ENCODE measurements around the gene CPAMD8.

The CPAMD8 gene

DNA sequence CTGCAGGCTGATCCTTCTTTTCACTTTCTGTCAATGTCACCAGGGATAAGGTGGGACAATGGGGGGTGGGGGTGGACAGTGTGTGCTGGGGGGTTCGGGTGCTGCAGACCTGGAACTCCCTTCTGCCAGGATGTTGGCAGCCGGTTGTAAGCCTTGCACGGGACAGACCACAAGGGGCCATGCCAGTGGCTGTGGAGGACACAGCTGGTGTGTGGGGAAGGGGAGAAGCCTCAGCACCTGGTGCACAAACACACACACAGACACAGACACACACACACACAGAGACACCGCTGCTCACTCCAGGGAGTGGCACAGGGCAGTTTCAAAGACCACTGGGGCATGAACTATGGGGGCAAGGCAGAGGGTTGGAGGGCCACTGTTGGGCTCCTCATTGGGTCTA is 134.2 kb downstream of the CPAMD8 start:
- H3K27me3 ChIP-seq (ENCODE audit: insufficient read depth, insufficient read length) = peaks cover 4% of the 10 kb centered on the region
- peaks cover 13% of the 10 kb centered on the region for H3K4me1 ChIP-seq (ENCODE audit: insufficient read depth, insufficient read length)
- H3K9ac ChIP-seq (ENCODE audit: insufficient read length, low read depth) = no peak overlapping the region
- no peak for TF ChIP-seq YY1 (IDR thresholded peaks at IDR 0.05; ENCODE audit: insufficient read depth, insufficient read length)
- no peak for TF ChIP-seq SUZ12 (IDR thresholded peaks at IDR 0.05; ENCODE audit: extremely low read depth, insufficient read depth, insufficient read length)
- no peak for TF ChIP-seq ZNF274 (IDR thresholded peaks at IDR 0.05; ENCODE audit: low read depth, low read length)
- no peak overlapping the region for H3K4me3 ChIP-seq (ENCODE audit: insufficient read length, low read depth)
- no peaks in the 10 kb centered on the region for H3K9me3 ChIP-seq (ENCODE audit: insufficient read depth, low read length)
- H3K36me3 ChIP-seq (ENCODE audit: insufficient read depth, insufficient read length, low read length) = no peaks in the 10 kb centered on the region
- DNase-seq (ENCODE audit: low read depth, low spot score) = no peak

DNA sequence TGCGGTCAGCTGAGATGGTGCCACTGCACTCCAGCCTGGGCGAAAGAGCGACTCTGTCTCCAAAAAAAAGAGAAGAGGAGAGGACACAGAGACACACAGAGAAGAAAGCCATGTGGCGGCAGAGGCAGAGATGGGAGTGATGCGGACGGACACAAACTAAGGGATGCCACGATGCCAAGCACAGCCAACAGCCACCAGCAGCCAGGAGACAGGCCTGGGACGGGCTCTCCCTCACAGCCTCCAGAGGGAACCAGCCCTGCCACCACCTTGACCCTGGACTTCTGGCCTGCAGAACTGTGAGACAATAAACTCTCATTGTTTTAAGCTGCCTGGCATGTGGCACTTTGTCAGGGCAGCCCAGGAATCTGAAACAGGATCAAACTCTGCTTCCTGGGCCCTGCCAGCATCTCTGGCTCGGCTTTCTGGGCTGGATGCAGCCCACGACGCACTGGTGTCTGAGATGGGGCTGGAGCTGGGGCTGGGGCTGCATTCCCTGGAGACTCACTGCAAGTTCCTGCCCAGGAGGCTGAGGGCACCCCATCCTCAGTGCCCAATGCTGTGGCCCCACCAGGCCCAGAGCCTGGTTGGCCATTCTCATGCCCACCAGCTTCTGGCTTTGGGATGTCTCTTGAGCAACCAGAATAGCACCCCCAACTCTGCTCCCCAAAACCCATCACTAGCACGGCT is 134.8 kb downstream of the CPAMD8 start:
- no peak overlapping the region for H3K4me3 ChIP-seq (ENCODE audit: insufficient read length, low read depth)
- peaks cover 16% of the 10 kb centered on the region for H3K4me1 ChIP-seq (ENCODE audit: insufficient read depth, insufficient read length)

DNA sequence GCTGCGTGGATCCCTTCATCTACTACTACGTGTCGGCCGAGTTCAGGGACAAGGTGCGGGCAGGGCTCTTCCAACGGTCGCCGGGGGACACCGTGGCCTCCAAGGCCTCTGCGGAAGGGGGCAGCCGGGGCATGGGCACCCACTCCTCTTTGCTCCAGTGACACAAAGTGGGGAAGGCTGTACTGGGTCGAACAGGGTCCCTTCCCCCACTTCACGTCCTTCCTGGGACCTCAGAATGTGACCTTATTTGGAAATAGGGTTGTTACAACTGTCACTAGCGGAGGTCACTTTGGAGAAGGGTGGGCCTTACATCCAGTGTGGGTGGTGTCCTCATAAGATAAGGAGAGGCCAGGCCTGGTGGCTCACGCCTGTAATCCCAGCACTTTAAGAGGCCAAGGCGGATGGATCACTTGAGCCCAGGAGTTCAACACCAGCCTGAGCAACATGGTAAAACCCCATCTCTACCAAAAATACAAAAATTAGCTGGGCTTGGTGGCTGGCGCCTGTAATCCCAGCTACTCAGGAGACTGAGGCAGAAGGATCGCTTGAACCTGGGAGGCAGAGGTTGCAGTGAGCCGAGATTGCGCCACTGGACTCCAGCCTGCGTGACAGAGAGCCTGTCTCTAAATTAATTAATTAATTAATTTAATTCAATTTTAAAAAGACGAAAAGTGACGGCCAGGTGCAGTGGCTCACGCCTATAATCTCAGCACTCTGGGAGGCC is 136.0 kb downstream of the CPAMD8 start:
- Histone ChIP-seq H3K9ac (ENCODE audit: insufficient read length, low read depth) (no peak overlapping the region), H3K27me3 (ENCODE audit: insufficient read depth, insufficient read length) (peaks cover 2% of the 10 kb centered on the region), H3K4me1 (ENCODE audit: insufficient read depth, insufficient read length) (peaks cover 13% of the 10 kb centered on the region), H3K9me3 (ENCODE audit: insufficient read depth, low read length) (no peaks in the 10 kb centered on the region), H3K36me3 (ENCODE audit: insufficient read depth, insufficient read length, low read length) (no peaks in the 10 kb centered on the region), H3K4me3 (ENCODE audit: insufficient read length, low read depth) (no peak overlapping the region)
- no peak for DNase-seq (ENCODE audit: low read depth, low spot score)
- TF ChIP-seq YY1 (IDR thresholded peaks at IDR 0.05; ENCODE audit: insufficient read depth, insufficient read length) (no peak), SUZ12 (IDR thresholded peaks at IDR 0.05; ENCODE audit: extremely low read depth, insufficient read depth, insufficient read length) (no peak), ZNF274 (IDR thresholded peaks at IDR 0.05; ENCODE audit: low read depth, low read length) (no peak)

More for the DNA sequence above, 134.8 kb downstream of the CPAMD8 start:
- H3K27me3 ChIP-seq (ENCODE audit: insufficient read depth, insufficient read length) = peaks cover 4% of the 10 kb centered on the region
- H3K36me3 ChIP-seq (ENCODE audit: insufficient read depth, insufficient read length, low read length) = no peaks in the 10 kb centered on the region
- no peaks in the 10 kb centered on the region for H3K9me3 ChIP-seq (ENCODE audit: insufficient read depth, low read length)
- TF ChIP-seq YY1 (IDR thresholded peaks at IDR 0.05; ENCODE audit: insufficient read depth, insufficient read length) = no peak
- no peak for TF ChIP-seq SUZ12 (IDR thresholded peaks at IDR 0.05; ENCODE audit: extremely low read depth, insufficient read depth, insufficient read length)
- no peak for TF ChIP-seq ZNF274 (IDR thresholded peaks at IDR 0.05; ENCODE audit: low read depth, low read length)
- H3K9ac ChIP-seq (ENCODE audit: insufficient read length, low read depth) = peak overlapping the region; percentile 3
- DNase-seq (ENCODE audit: low read depth, low spot score) = no peak

GRCh38 chr19:16889883-16890460 is 136.6 kb downstream of the CPAMD8 start:
- Histone ChIP-seq H3K4me3 (ENCODE audit: insufficient read length, low read depth) (no peak overlapping the region), H3K4me1 (ENCODE audit: insufficient read depth, insufficient read length) (peaks cover 13% of the 10 kb centered on the region)

DNA sequence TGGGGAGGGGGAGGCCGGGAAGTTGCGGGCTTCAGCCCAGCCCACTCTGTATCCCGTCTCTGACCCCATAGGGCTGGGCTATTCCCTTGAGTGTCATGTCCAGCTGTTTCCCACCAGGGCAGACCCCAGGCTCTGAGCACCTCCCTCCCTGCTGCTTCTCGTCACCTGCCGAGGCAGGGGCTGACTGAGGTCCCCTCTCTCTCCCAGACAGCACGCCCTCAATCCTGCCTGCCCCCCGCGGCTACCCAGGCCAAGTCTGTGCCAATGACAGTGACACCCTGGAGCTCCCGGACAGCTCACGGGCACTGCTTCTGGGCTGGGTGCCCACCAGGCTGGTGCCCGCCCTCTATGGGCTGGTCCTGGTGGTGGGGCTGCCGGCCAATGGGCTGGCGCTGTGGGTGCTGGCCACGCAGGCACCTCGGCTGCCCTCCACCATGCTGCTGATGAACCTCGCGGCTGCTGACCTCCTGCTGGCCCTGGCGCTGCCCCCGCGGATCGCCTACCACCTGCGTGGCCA is 137.2 kb downstream of the CPAMD8 start:
- Histone ChIP-seq H3K4me1 (ENCODE audit: insufficient read depth, insufficient read length) (peaks cover 12% of the 10 kb centered on the region), H3K9me3 (ENCODE audit: insufficient read depth, low read length) (no peaks in the 10 kb centered on the region), H3K9ac (ENCODE audit: insufficient read length, low read depth) (no peak overlapping the region), H3K4me3 (ENCODE audit: insufficient read length, low read depth) (no peak overlapping the region), H3K36me3 (ENCODE audit: insufficient read depth, insufficient read length, low read length) (no peaks in the 10 kb centered on the region), H3K27me3 (ENCODE audit: insufficient read depth, insufficient read length) (no peaks in the 10 kb centered on the region)
- no peak for TF ChIP-seq SUZ12 (IDR thresholded peaks at IDR 0.05; ENCODE audit: extremely low read depth, insufficient read depth, insufficient read length)
- no peak for TF ChIP-seq YY1 (IDR thresholded peaks at IDR 0.05; ENCODE audit: insufficient read depth, insufficient read length)
- no peak for TF ChIP-seq ZNF274 (IDR thresholded peaks at IDR 0.05; ENCODE audit: low read depth, low read length)
- DNase-seq (ENCODE audit: low read depth, low spot score) = no peak

More at GRCh38 chr19:16889883-16890460, 136.6 kb downstream of the CPAMD8 start:
- no peaks in the 10 kb centered on the region for H3K36me3 ChIP-seq (ENCODE audit: insufficient read depth, insufficient read length, low read length)
- no peak for DNase-seq (ENCODE audit: low read depth, low spot score)
- H3K9ac ChIP-seq (ENCODE audit: insufficient read length, low read depth) = no peak overlapping the region
- H3K27me3 ChIP-seq (ENCODE audit: insufficient read depth, insufficient read length) = no peaks in the 10 kb centered on the region
- TF ChIP-seq YY1 (IDR thresholded peaks at IDR 0.05; ENCODE audit: insufficient read depth, insufficient read length) = no peak
- TF ChIP-seq SUZ12 (IDR thresholded peaks at IDR 0.05; ENCODE audit: extremely low read depth, insufficient read depth, insufficient read length) = no peak
- no peak for TF ChIP-seq ZNF274 (IDR thresholded peaks at IDR 0.05; ENCODE audit: low read depth, low read length)
- H3K9me3 ChIP-seq (ENCODE audit: insufficient read depth, low read length) = no peaks in the 10 kb centered on the region

- Histone ChIP-seq H3K36me3 (ENCODE audit: insufficient read depth, insufficient read length, low read length) (no peaks in the 10 kb centered on the region), H3K4me1 (ENCODE audit: insufficient read depth, insufficient read length) (peaks cover 9% of the 10 kb centered on the region), H3K27me3 (ENCODE audit: insufficient read depth, insufficient read length) (no peaks in the 10 kb centered on the region), H3K4me3 (ENCODE audit: insufficient read length, low read depth) (no peak within 1 kb of the TSS), H3K9me3 (ENCODE audit: insufficient read depth, low read length) (no peaks in the 10 kb centered on the region), H3K9ac (ENCODE audit: insufficient read length, low read depth) (no peak within 1 kb of the TSS)
- no peak for DNase-seq (ENCODE audit: low read depth, low spot score)
- TF ChIP-seq YY1 (IDR thresholded peaks at IDR 0.05; ENCODE audit: insufficient read depth, insufficient read length) (no peak), ZNF274 (IDR thresholded peaks at IDR 0.05; ENCODE audit: low read depth, low read length) (no peak), SUZ12 (IDR thresholded peaks at IDR 0.05; ENCODE audit: extremely low read depth, insufficient read depth, insufficient read length) (no peak)
Observed at GRCh38 chr19:16888629-16889365, 137.8 kb downstream of the CPAMD8 start, which contains the start of gene F2RL3. TSS of gene F2RL3 (plus strand) at chr19:16888999. CDS start at chr19:16889190, 191 bp downstream.
